Ammon's horn (tissue), 1 donor: ENCODE measurements around the gene ASCC2.

Experiments used
- DNase-seq: peaks from one replicate; pipeline ENCODE4 v3.0.0-alpha.2; 2016; ENCODE audit warnings: low spot score

Gene ASCC2

GRCh38 chr22:29786031-29786430, 52.0 kb downstream of the ASCC2 start:
- no peak for DNase-seq

- DNase-seq = peak; percentile 80
Measured at GRCh38 chr22:29784451-29785361, 53.4 kb downstream of the ASCC2 start.

GRCh38 chr22:29782061-29782845, 55.8 kb downstream of the ASCC2 start:
- peak; percentile 63 for DNase-seq

- DNase-seq = peak; percentile 76
Measured at GRCh38 chr22:29780748-29781676, 57.1 kb downstream of the ASCC2 start.

GRCh38 chr22:29780220-29780619, 57.9 kb downstream of the ASCC2 start:
- DNase-seq = no peak

- DNase-seq = no peak
Measured at GRCh38 chr22:29773233-29773632, 64.8 kb downstream of the ASCC2 start.

GRCh38 chr22:29772170-29772641, 65.9 kb downstream of the ASCC2 start:
- no peak for DNase-seq

- no peak for DNase-seq
Measured at GRCh38 chr22:29769723-29770321, 68.3 kb downstream of the ASCC2 start.

GRCh38 chr22:29768052-29768693, 69.9 kb downstream of the ASCC2 start:
- DNase-seq = no peak

- peak; percentile 96 for DNase-seq
Measured at GRCh38 chr22:29767171-29768051, 70.7 kb downstream of the ASCC2 start, which contains the start of gene UQCR10. UQCR10 (plus strand) TSS chr22:29767369; CDS start chr22:29767399, 30 bp downstream.

GRCh38 chr22:29766632-29767170, 71.4 kb downstream of the ASCC2 start, which contains the start of gene ZMAT5:
ZMAT5 (minus strand) TSS chr22:29767007; CDS start chr22:29748544, 18,463 bp downstream.
- DNase-seq = peak; percentile 99

GRCh38 chr22:29765905-29766631, 72.0 kb downstream of the ASCC2 start:
- no peak for DNase-seq

- DNase-seq = no peak
Measured at GRCh38 chr22:29762263-29762662, 75.8 kb downstream of the ASCC2 start.

- DNase-seq = no peak
Measured at GRCh38 chr22:29758959-29759358, 79.1 kb downstream of the ASCC2 start.

GRCh38 chr22:29758068-29758622, 79.9 kb downstream of the ASCC2 start:
- no peak for DNase-seq

GRCh38 chr22:29757096-29757495, 81.0 kb downstream of the ASCC2 start:
- DNase-seq = no peak

- no peak for DNase-seq
Measured at GRCh38 chr22:29756341-29756740, 81.7 kb downstream of the ASCC2 start.

- DNase-seq = no peak
Measured at GRCh38 chr22:29755889-29756288, 82.2 kb downstream of the ASCC2 start.
